ENCODE data around the gene TRO.

The TRO gene

DNA sequence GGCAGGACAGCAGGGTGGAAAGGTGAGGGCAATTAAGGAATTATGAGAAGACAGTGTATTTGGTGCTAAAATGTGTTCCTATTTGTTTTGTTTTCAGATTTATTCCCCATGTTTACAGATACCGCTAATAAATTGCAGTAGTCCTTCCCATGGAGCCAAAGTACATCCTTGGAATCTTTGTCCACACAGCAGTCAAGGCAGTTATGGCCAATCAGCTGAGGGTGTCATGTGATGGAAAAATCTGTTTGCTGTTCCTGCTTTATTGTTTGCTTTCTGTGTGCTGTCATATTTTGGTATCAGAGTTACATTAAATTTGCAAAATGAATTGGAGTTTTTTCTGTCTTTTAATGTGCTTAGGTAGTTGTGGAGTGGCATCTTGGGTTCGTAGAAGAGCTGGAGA, 10.5 kb downstream of the TRO start:
- H2AFZ ChIP-seq (ENCODE audit: low read depth, low read length) = no peak overlapping the region
- H3K4me1 ChIP-seq (ENCODE audit: insufficient read depth, low read length) = no peaks in the 10 kb centered on the region
- H3K27me3 ChIP-seq (ENCODE audit: insufficient read depth, low read length) = no peaks in the 10 kb centered on the region
- H3K4me3 ChIP-seq (ENCODE audit: low read length) = no peak overlapping the region
- no peaks in the 10 kb centered on the region for H3K9me3 ChIP-seq (ENCODE audit: low read length)
- peaks cover 47% of the 10 kb centered on the region for H3K36me3 ChIP-seq (ENCODE audit: insufficient read depth, low read length)

DNA sequence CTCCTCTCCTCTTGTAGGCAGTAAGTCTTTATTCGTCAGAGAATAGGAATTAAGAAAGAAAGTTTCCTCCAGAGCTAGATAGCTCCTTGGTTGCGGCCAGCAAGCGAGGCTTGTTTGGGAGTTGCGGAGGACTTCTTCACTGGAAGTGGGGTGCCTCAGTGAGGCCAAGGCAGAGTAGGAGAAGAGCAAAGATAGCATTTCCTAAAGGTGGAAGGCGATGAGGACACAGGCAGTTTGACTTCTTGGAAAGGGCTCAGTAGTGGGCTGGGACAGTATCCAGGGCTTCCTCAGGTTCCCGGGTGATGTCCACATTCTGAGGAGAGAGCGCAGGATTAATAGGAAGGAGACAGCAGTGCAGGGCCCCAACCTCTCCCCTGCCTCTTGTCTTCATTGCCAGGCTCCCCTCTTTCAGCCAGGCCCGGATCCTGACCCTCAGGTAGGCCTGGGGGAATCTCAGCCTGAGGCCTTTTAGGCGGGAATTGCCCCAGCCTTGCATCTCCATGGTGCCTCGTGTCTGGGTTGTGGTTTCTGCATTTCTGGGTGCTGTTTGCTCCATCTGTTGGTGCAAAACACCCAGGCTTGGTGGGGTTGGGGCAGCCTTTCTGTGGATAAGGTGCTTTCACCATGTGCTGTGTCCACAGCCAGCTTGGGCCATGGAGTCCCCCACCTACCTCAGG, 12.7 kb downstream of the TRO start:
- no peak overlapping the region for H3K4me3 ChIP-seq (ENCODE audit: low read length)

DNA sequence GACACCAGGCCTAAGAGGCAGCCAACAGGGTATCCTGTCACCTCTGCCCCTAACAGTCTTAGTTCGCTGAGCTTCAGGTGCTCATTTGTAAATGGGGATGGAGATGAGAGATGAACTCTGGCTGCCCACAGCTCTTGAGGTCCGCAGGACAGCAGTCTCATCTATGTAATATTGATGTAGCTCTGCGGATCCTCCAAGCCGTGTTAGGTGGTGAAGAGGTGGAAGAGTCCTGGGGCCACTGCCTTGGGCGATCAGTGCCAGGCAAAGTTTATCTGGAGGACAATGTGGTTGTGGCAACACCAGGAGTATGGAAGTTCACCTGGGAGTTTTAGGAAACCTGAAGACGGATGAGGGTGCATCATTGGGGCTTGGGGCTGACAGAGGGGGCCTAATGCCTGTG, 13.4 kb downstream of the TRO start:
- Histone ChIP-seq H3K27me3 (ENCODE audit: insufficient read depth, low read length) (no peaks in the 10 kb centered on the region), H3K36me3 (ENCODE audit: insufficient read depth, low read length) (peaks cover 21% of the 10 kb centered on the region), H3K4me3 (ENCODE audit: low read length) (no peak overlapping the region), H3K9me3 (ENCODE audit: low read length) (no peaks in the 10 kb centered on the region), H2AFZ (ENCODE audit: low read depth, low read length) (no peak overlapping the region), H3K4me1 (ENCODE audit: insufficient read depth, low read length) (no peaks in the 10 kb centered on the region)

More for the DNA sequence above, 12.7 kb downstream of the TRO start:
- no peaks in the 10 kb centered on the region for H3K27me3 ChIP-seq (ENCODE audit: insufficient read depth, low read length)
- no peaks in the 10 kb centered on the region for H3K9me3 ChIP-seq (ENCODE audit: low read length)
- H3K4me1 ChIP-seq (ENCODE audit: insufficient read depth, low read length) = no peaks in the 10 kb centered on the region
- H3K36me3 ChIP-seq (ENCODE audit: insufficient read depth, low read length) = peaks cover 29% of the 10 kb centered on the region
- H2AFZ ChIP-seq (ENCODE audit: low read depth, low read length) = no peak overlapping the region

DNA sequence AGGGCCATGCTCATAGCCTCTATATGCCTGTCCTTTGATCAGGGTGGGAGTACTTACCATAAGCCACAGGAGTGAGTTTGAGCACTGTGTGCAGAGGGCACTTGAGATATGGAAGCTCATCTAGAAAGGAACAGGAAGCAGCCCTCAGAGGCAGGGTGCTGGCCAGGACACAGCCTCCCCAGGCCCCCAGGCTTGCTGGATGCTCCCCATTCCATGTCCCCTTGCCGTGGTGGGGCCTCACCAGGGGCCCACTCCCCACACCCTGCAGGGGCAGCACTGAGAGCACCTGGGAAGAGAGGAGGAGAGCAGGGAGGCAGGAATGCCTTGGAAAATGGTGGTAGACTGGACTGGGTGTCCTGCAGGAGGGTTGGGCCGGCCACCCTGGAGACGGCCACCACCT, 14.3 kb downstream of the TRO start:
- Histone ChIP-seq H3K4me3 (ENCODE audit: low read length) (no peak overlapping the region), H3K36me3 (ENCODE audit: insufficient read depth, low read length) (peaks cover 17% of the 10 kb centered on the region), H2AFZ (ENCODE audit: low read depth, low read length) (no peak overlapping the region), H3K4me1 (ENCODE audit: insufficient read depth, low read length) (no peaks in the 10 kb centered on the region), H3K27me3 (ENCODE audit: insufficient read depth, low read length) (no peaks in the 10 kb centered on the region), H3K9me3 (ENCODE audit: low read length) (no peaks in the 10 kb centered on the region)

DNA sequence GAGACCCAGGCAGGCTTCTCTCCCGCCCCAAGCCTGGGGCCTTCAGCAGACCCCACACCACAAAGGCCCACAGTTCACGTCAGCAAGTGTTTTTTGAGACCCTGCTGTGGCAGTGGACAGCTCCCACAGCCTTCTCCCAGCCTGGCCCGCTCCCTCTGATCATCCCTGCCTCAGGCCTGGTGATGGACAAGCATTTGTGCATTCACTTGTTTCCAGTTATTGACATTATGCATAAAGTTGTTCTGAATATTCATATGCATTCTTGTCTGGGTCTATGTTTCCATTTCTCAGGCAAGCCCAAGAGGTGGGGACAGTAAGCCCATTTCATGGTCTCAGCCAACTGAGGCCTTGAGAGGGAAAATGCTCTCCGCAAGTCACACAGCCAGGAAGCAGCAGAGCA, 14.7 kb downstream of the TRO start:
- no peaks in the 10 kb centered on the region for H3K27me3 ChIP-seq (ENCODE audit: insufficient read depth, low read length)
- H3K9me3 ChIP-seq (ENCODE audit: low read length) = no peaks in the 10 kb centered on the region
- H3K4me3 ChIP-seq (ENCODE audit: low read length) = no peak overlapping the region
- H2AFZ ChIP-seq (ENCODE audit: low read depth, low read length) = no peak overlapping the region
- peaks cover 13% of the 10 kb centered on the region for H3K36me3 ChIP-seq (ENCODE audit: insufficient read depth, low read length)
- H3K4me1 ChIP-seq (ENCODE audit: insufficient read depth, low read length) = no peaks in the 10 kb centered on the region

DNA sequence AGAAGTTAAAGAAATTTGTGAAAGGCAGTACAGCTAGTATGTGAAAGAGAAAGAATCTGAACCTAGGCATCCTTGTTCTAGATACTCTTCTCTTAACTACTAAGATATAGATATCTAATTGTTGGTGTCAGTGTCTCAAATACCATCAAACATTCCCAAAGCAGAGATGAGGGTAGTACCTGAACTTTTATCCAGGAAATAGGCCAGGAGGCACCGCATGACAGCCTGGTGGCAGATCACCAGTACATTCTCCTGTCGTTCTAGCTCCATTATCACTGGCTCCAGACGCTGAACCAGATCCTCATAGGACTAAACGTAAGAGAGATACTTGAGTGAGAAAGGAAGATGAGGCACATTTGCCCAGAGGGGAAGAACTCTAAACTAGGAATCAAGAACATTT, 16.8 kb downstream of the TRO start:
- Histone ChIP-seq H3K36me3 (ENCODE audit: insufficient read depth, low read length) (no peaks in the 10 kb centered on the region), H3K9me3 (ENCODE audit: low read length) (no peaks in the 10 kb centered on the region), H3K4me1 (ENCODE audit: insufficient read depth, low read length) (no peaks in the 10 kb centered on the region)

DNA sequence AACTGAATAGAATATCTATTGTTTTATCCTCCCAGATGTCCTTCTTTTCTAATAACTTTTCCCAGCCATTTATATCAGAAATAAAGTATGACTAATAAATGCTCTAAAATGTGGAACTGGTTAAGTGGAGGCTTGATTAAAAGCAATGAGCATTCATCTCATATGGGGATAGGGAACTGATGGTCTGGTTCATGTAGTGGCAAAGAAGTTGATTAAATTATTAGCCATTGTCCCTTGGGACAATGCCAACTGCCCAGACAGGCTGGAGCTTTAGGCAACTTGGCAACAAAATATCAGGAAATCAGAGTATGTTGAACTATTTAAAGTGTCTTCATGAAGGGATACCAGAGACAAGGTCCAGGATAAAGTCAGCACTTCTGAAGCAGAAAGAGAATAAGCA, 24.2 kb downstream of the TRO start:
- H3K4me3 ChIP-seq (ENCODE audit: low read length) = no peak overlapping the region
- H2AFZ ChIP-seq (ENCODE audit: low read depth, low read length) = no peak overlapping the region
- H3K27me3 ChIP-seq (ENCODE audit: insufficient read depth, low read length) = no peaks in the 10 kb centered on the region
- no peaks in the 10 kb centered on the region for H3K4me1 ChIP-seq (ENCODE audit: insufficient read depth, low read length)
- no peaks in the 10 kb centered on the region for H3K9me3 ChIP-seq (ENCODE audit: low read length)
- H3K36me3 ChIP-seq (ENCODE audit: insufficient read depth, low read length) = no peaks in the 10 kb centered on the region

More for the DNA sequence above, 16.8 kb downstream of the TRO start:
- Histone ChIP-seq H3K27me3 (ENCODE audit: insufficient read depth, low read length) (no peaks in the 10 kb centered on the region), H2AFZ (ENCODE audit: low read depth, low read length) (no peak overlapping the region), H3K4me3 (ENCODE audit: low read length) (no peak overlapping the region)

DNA sequence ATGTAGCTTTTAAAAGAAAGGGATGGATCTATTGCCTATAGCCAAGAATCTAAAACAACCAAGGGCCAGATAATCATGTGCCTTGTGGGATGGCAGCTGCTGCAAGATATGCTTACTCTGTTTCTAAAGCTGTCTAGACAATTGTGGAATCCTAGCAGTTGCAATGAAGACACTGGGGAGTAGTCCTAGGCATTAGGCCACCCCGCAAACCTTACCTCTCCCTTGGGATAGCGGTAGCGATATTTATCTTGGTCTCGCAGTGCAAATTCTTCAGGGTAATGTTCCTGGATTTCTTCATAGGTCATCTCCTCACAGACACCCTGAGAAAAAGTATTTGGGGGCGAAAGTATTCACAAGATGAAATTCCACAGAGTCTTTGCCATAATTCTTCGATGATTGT, 24.6 kb downstream of the TRO start:
- H3K4me1 ChIP-seq (ENCODE audit: insufficient read depth, low read length) = no peaks in the 10 kb centered on the region
- H3K27me3 ChIP-seq (ENCODE audit: insufficient read depth, low read length) = no peaks in the 10 kb centered on the region
- H3K9me3 ChIP-seq (ENCODE audit: low read length) = no peaks in the 10 kb centered on the region
- no peak overlapping the region for H2AFZ ChIP-seq (ENCODE audit: low read depth, low read length)
- no peak overlapping the region for H3K4me3 ChIP-seq (ENCODE audit: low read length)
- H3K36me3 ChIP-seq (ENCODE audit: insufficient read depth, low read length) = no peaks in the 10 kb centered on the region

DNA sequence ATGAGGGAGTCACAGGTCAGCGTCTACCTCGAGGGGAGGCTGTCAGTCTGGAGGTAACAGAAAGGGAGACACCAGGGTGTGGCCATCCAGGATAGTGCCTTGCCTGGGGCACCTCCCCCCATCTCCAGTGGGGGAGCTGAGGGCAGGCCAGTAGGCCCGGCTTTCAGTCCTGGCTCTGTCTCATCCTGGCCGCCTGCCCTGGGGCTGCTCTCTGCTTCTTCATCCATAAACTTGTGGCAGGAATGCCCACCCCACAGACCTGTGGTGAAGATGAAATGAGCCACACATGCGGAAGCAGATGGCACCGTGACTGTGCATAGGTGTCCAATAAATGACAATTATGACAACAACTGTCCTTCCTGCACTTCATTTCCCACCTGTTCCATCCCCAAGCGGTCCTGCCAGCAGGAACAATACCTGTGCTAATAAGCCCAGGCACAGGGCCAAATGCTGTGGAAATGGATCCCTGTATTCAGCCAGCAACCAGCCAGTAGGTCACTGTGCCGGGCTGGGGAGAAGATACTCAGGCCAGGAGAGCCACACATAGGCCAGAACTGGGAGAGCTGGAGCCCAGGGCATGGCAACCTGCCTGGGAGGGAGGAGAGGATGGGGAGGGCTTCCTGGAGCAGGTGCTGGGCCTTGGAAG, 30.2 kb downstream of the TRO start:
- Histone ChIP-seq H3K4me1 (ENCODE audit: insufficient read depth, low read length) (no peaks in the 10 kb centered on the region), H3K4me3 (ENCODE audit: low read length) (no peak overlapping the region), H2AFZ (ENCODE audit: low read depth, low read length) (no peak overlapping the region), H3K9me3 (ENCODE audit: low read length) (no peaks in the 10 kb centered on the region), H3K27me3 (ENCODE audit: insufficient read depth, low read length) (no peaks in the 10 kb centered on the region), H3K36me3 (ENCODE audit: insufficient read depth, low read length) (no peaks in the 10 kb centered on the region)

DNA sequence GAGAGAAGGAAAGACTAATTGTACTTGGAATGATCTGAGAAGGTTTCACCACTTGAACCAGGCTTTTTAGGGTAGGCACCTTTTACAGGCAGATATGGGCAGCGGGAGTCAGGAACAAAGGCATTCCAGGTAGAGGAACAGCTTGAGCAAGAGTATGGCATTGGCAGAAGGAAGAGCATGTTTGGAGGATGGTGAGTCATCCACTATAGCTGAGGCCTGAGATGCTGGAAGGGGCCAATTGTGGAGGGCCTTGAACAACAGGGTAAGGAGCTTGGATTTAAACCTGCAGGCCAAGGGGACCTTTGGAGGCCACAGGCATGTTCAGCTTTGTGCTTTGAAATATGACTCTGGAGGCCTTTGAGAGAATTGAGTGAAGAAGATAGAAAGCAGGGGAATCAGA, 41.1 kb downstream of the TRO start:
- Histone ChIP-seq H3K27me3 (ENCODE audit: insufficient read depth, low read length) (peaks cover 2% of the 10 kb centered on the region), H3K9me3 (ENCODE audit: low read length) (no peaks in the 10 kb centered on the region), H3K4me3 (ENCODE audit: low read length) (no peak overlapping the region), H3K36me3 (ENCODE audit: insufficient read depth, low read length) (no peaks in the 10 kb centered on the region), H2AFZ (ENCODE audit: low read depth, low read length) (no peak overlapping the region), H3K4me1 (ENCODE audit: insufficient read depth, low read length) (no peaks in the 10 kb centered on the region)

DNA sequence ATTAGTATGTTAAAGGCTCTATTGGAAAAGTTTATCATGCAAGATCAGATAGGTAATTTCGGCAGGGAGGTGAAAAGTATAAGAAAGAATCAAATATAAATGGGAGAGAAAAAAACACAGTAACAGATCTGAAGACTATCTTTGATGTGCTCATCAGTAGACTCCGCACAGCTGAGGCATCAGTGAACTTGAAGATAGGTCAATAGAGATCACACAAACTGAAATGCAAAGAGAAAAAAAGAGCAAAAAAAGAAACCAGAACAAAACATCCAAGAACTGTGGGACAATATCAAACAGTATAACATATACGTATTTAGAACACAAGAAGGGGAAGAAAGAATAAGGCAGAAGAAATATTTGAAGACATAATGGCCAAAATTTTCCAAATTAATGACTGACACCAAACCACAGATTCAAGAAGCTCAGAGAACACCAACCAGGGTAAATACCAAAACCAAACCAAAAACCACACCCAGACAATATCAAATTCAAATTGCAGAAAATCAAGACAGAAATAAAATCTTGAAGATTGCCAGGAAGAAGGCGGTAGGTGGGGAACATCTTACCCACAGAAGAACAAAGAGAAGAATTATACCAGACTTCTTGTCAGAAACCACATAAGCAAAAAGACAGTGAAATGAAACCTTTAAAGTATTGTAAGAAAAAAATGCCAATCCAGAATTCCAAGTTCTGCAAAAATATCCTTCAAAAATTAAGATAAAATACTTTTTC, 44.3 kb downstream of the TRO start:
- Histone ChIP-seq H3K27me3 (ENCODE audit: insufficient read depth, low read length) (peaks cover 2% of the 10 kb centered on the region), H2AFZ (ENCODE audit: low read depth, low read length) (no peak overlapping the region), H3K9me3 (ENCODE audit: low read length) (no peaks in the 10 kb centered on the region), H3K36me3 (ENCODE audit: insufficient read depth, low read length) (no peaks in the 10 kb centered on the region), H3K4me1 (ENCODE audit: insufficient read depth, low read length) (no peaks in the 10 kb centered on the region), H3K4me3 (ENCODE audit: low read length) (no peak overlapping the region)

DNA sequence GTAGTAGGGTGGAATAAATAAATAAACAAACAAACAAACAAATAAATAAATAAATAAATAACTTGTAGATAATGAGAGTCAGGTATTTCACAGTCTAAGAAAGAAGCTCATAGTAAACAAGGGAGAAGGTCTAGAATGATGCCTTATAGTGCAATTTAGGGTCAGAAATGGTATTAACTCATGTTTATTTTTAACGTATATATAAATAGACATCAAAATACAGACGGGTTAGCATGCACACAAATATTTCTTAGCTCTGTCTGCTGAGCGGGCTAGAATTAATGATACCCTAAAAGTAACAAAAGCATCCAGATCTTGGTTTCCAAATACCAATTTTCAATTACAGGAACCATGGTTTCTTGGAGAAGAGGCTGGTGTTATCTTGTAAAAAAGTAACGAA, 56.8 kb downstream of the TRO start:
- no peaks in the 10 kb centered on the region for H3K4me1 ChIP-seq (ENCODE audit: insufficient read depth, low read length)
- H3K36me3 ChIP-seq (ENCODE audit: insufficient read depth, low read length) = no peaks in the 10 kb centered on the region
- no peak overlapping the region for H2AFZ ChIP-seq (ENCODE audit: low read depth, low read length)
- H3K9me3 ChIP-seq (ENCODE audit: low read length) = no peaks in the 10 kb centered on the region
- no peak overlapping the region for H3K4me3 ChIP-seq (ENCODE audit: low read length)
- H3K27me3 ChIP-seq (ENCODE audit: insufficient read depth, low read length) = no peaks in the 10 kb centered on the region

DNA sequence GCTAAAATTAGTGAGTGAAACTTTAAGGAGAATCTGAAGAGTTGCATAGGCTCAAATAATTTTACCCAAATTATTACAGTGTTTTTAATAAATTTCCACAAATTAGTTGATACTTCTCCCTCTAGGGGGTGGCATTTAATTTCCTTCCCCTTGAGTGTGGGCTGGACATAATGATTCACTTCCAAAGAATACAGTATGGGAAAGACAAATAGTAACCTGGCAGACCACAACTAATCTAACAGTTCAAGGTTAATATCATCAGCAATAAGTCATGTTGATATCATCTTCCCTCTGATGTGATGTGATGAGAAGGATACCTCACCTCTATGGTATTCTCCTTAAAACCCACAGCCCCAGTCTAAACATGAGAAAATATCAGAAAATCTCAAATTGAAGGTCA, 57.8 kb downstream of the TRO start:
- no peak overlapping the region for H3K4me3 ChIP-seq (ENCODE audit: low read length)
- H3K27me3 ChIP-seq (ENCODE audit: insufficient read depth, low read length) = no peaks in the 10 kb centered on the region
- no peaks in the 10 kb centered on the region for H3K36me3 ChIP-seq (ENCODE audit: insufficient read depth, low read length)
- no peaks in the 10 kb centered on the region for H3K9me3 ChIP-seq (ENCODE audit: low read length)
- no peaks in the 10 kb centered on the region for H3K4me1 ChIP-seq (ENCODE audit: insufficient read depth, low read length)
- H2AFZ ChIP-seq (ENCODE audit: low read depth, low read length) = no peak overlapping the region

Measured in neuron (in vitro differentiated cells).